OCI-LY7 (cell line): ENCODE results near the gene NDUFC1. TPM values are rescaled to one million over a fixed set of nuclear protein-coding genes. Genes with fewer than 3 reads are reported as not detected.
A peak's percentile ranks its signal among the peaks of the same experiment; 100 is the strongest.

Experiments
- BruUV-seq: library from RNA; stranded (reverse); fragments of 400-500 nt; replicated peaks from 2 replicates; lab custom pipeline; 2021; lab: Mats Ljungman, UMichigan
- CTCF ChIA-PET: fragments of 300-600 bp; sonication (Branson Sonifier 250); formaldehyde crosslinking; loops from one replicate; lab custom pipeline; 2022; ENCODE audit warnings: antibody characterized with exemption; ENCODE audit not compliant: unreplicated experiment; lab: Charles Lee
- POLR2A ChIA-PET: fragments of 300-600 bp; sonication (Branson Sonifier 250); formaldehyde crosslinking; loops from one replicate; lab custom pipeline; 2022; ENCODE audit warnings: antibody characterized with exemption; lab: Charles Lee
- DNase-seq: peaks from one replicate; pipeline ENCODE4 v3.0.0-alpha.2; 2015; ENCODE audit warnings: low spot score
- H2AFZ ChIP-seq: fragments of 200-600 bp; sonication (generic), shearing (Covaris generic); 2 replicates; pipeline ENCODE4 v1.6.1; 2014; ENCODE audit warnings: mild to moderate bottlenecking, antibody characterized with exemption, low read length, moderate library complexity
- H3K27ac ChIP-seq: fragments of 200-600 bp; sonication (generic); 2 replicates; pipeline ENCODE4 v1.5.1; 2014; ENCODE audit warnings: mixed run types, low read depth, mild to moderate bottlenecking, moderate library complexity, low read length, inconsistent platforms; ENCODE audit not compliant: poor library complexity, severe bottlenecking
- H3K36me3 ChIP-seq: fragments of 200-600 bp; sonication (generic); 2 replicates; pipeline ENCODE4 v1.6.1; 2014; ENCODE audit warnings: mild to moderate bottlenecking, antibody characterized with exemption, low read length, moderate library complexity, mixed read lengths; ENCODE audit not compliant: insufficient read depth
- H3K4me1 ChIP-seq: fragments of 200-600 bp; sonication (generic); 2 replicates; pipeline ENCODE4 v1.5.1; 2014; ENCODE audit warnings: mild to moderate bottlenecking, low read length; ENCODE audit not compliant: insufficient read depth, poor library complexity, severe bottlenecking
- H3K4me2 ChIP-seq: fragments of 200-600 bp; sonication (generic); 2 replicates; pipeline ENCODE4 v1.6.1; 2014; ENCODE audit warnings: mild to moderate bottlenecking, low read length
- H3K4me3 ChIP-seq: fragments of 200-600 bp; sonication (generic); 2 replicates; pipeline ENCODE4 v1.5.1; 2014; ENCODE audit warnings: mild to moderate bottlenecking, low read depth, low read length; ENCODE audit not compliant: poor library complexity, severe bottlenecking
- H3K79me2 ChIP-seq: fragments of 200-600 bp; sonication (generic); 2 replicates; pipeline ENCODE4 v1.6.1; 2016; ENCODE audit warnings: low read depth, mild to moderate bottlenecking, low read length, moderate library complexity, mixed read lengths; ENCODE audit not compliant: insufficient read depth
- H3K9me2 ChIP-seq: fragments of 200-600 bp; sonication (generic); 2 replicates; pipeline ENCODE4 v1.6.1; 2016; ENCODE audit warnings: mild to moderate bottlenecking, low read length, mixed read lengths; ENCODE audit not compliant: insufficient read depth
- H3K9me3 ChIP-seq: fragments of 200-600 bp; sonication (generic); 2 replicates; pipeline ENCODE4 v1.6.1; 2014; ENCODE audit warnings: mild to moderate bottlenecking, mixed run types, low read length, mixed read lengths
- H4K20me1 ChIP-seq: fragments of 200-600 bp; sonication (generic); 2 replicates; pipeline ENCODE4 v1.6.1; 2014; ENCODE audit warnings: mild to moderate bottlenecking, antibody characterized with exemption, low read length, moderate library complexity, mixed read lengths; ENCODE audit not compliant: insufficient read depth
- EZH2phosphoT487 ChIP-seq: fragments of 200-600 bp; sonication (generic); IDR thresholded peaks from 2 replicates; pipeline ENCODE4 v1.6.1; 2018; ENCODE audit warnings: low read depth, borderline replicate concordance, mild to moderate bottlenecking, mixed run types, antibody characterized with exemption, low read length, moderate library complexity, mixed read lengths
- intact Hi-C: fragments of 100-400 bp; cut with micrococcal nuclease; formaldehyde crosslinking; loops from one replicate; pipeline ENCODE4 v1.10.0; 2022; ENCODE audit not compliant: unreplicated experiment
- total RNA-seq, 2 experiments: library from RNA; depleted of rRNA in 1 of 2; stranded (reverse); fragments of >200 nt in 1 of 2; shearing (Covaris generic) in 1 of 2; gene quantifications; 2 replicates each; pipeline ENCODE4 v1.2.3, GENCODE V29; 2014 to 2022
- TF ChIP-seq, protein P1 (sequence below): fragments of 200-600 bp; sonication (generic); conservative IDR thresholded peaks from 2 replicates; pipeline ENCODE4 v1.5.1; 2014; ENCODE audit warnings: mild to moderate bottlenecking, antibody characterized with exemption, low read length, moderate library complexity, mixed read lengths

The NDUFC1 gene
- total RNA-seq, 2 experiments from 2014 or later: 69.2 to 82.6 TPM

DNA sequence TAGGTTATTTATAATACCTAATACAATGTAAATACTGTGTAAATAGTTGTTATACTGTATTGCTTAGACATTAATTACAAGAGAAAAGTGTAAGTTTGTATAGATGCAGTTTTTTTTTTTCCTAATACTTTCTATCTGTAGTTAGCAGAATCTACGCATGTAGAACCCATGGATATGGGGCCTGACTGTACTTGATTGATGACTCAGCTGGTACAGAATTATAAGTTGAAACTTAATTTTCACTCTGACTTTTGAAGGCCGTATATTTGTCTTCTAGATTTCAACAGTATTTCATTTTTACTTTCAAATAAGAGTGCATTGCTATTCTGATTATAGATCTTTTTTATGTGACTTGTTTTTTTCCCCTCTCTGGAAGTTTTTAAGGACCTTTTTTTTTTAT lies 30.8 kb upstream of the NDUFC1 start:
- no peak overlapping the region for H3K4me3 ChIP-seq
- H3K9me3 ChIP-seq: no peaks in the 10 kb centered on the region
- no peak overlapping the region for H2AFZ ChIP-seq
- no TSS peak for BruUV-seq
- peaks cover 93% of the 10 kb centered on the region for H3K36me3 ChIP-seq
- H4K20me1 ChIP-seq: peaks cover 25% of the 10 kb centered on the region
- no peak overlapping the region for H3K4me2 ChIP-seq
- TF ChIP-seq, protein P1, sequence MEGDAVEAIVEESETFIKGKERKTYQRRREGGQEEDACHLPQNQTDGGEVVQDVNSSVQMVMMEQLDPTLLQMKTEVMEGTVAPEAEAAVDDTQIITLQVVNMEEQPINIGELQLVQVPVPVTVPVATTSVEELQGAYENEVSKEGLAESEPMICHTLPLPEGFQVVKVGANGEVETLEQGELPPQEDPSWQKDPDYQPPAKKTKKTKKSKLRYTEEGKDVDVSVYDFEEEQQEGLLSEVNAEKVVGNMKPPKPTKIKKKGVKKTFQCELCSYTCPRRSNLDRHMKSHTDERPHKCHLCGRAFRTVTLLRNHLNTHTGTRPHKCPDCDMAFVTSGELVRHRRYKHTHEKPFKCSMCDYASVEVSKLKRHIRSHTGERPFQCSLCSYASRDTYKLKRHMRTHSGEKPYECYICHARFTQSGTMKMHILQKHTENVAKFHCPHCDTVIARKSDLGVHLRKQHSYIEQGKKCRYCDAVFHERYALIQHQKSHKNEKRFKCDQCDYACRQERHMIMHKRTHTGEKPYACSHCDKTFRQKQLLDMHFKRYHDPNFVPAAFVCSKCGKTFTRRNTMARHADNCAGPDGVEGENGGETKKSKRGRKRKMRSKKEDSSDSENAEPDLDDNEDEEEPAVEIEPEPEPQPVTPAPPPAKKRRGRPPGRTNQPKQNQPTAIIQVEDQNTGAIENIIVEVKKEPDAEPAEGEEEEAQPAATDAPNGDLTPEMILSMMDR: no peak
- TF ChIP-seq EZH2phosphoT487: no peak
- intact Hi-C loops: no loop called here
- no peaks in the 10 kb centered on the region for H3K9me2 ChIP-seq
- CTCF ChIA-PET: no interaction called here
- no peak for DNase-seq
- peaks cover 24% of the 10 kb centered on the region for H3K4me1 ChIP-seq
- POLR2A ChIA-PET: interaction anchor here (0.6 to 2.2 kb wide), 4 partner anchors 17 to 251 kb away, joined by 3 to 7 read pairs (median 4); partner anchors contain the start of gene NAA15
- peaks cover 100% of the 10 kb centered on the region for H3K79me2 ChIP-seq
- H3K27ac ChIP-seq: no peak overlapping the region

DNA sequence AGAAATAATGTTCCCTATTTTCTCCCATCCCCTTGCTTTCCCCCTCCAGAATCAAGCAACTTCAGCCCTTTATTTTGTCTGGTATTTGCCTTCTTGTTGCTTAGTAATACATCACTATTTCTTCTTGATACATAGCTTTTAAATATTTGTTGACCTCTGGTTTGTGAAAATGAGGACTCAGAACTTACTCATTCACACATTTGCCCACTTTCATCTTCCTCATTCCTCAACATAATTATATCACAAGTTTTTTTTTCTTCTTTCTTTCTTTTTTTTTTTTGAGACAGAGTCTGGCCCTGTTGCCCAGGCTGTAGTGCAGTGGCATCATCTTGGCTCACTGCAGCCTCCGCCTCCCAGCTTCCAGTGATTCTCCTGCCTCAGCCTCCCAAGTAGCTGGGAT lies 28.9 kb upstream of the NDUFC1 start:
- POLR2A ChIA-PET: interaction anchor here (0.7 to 1.6 kb wide), 10 partner anchors 8 to 313 kb away, joined by 3 to 9 read pairs (median 4); no protein-coding TSS in a partner anchor
- TF ChIP-seq, protein P1: no peak
- TF ChIP-seq EZH2phosphoT487: no peak

DNA sequence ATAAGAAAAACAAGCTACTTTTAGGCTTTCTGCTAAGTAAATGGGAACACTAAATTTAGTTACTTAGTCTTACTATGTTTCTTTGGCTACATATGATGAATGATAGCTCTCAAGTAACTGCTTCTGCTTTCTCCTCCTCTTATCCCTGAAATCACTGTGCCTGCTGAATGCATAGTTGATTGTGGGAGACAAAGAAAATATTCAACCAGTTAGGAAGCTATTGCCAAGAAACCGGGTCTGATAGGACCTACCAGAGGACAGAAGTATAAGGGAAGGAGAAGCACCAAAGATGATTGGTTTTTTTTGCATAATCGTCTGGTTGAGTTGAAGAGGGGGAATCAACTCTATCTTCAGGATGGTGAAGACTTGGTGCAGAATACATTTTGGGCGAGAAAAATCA lies 28.0 kb upstream of the NDUFC1 start:
- no TSS peak for BruUV-seq
- peaks cover 94% of the 10 kb centered on the region for H3K36me3 ChIP-seq
- DNase-seq: no peak
- TF ChIP-seq, protein P1: no peak
- TF ChIP-seq EZH2phosphoT487: no peak
- CTCF ChIA-PET: no interaction called here
- H3K79me2 ChIP-seq: peaks cover 100% of the 10 kb centered on the region
- peak overlapping the region; percentile 51 for H3K4me2 ChIP-seq
- no peaks in the 10 kb centered on the region for H3K9me2 ChIP-seq
- H2AFZ ChIP-seq: no peak overlapping the region
- intact Hi-C loops: no loop called here
- H3K27ac ChIP-seq: peak overlapping the region; percentile 49
- H3K4me3 ChIP-seq: no peak overlapping the region
- H3K9me3 ChIP-seq: no peaks in the 10 kb centered on the region; the same call in 1 of the 2 replicates
- POLR2A ChIA-PET: interaction anchor here (0.6 to 2.3 kb wide), 14 partner anchors 9 to 123 kb away, joined by 3 to 15 read pairs (median 5); partner anchors contain the start of gene NAA15
- peaks cover 24% of the 10 kb centered on the region for H3K4me1 ChIP-seq
- H4K20me1 ChIP-seq: peaks cover 25% of the 10 kb centered on the region

More for the DNA sequence above, 28.9 kb upstream of the NDUFC1 start:
- no peaks in the 10 kb centered on the region; the same call in 1 of the 2 replicates for H3K9me3 ChIP-seq
- H3K4me2 ChIP-seq: no peak overlapping the region
- BruUV-seq: no TSS peak
- H3K27ac ChIP-seq: no peak overlapping the region
- H3K9me2 ChIP-seq: no peaks in the 10 kb centered on the region
- DNase-seq: no peak
- H4K20me1 ChIP-seq: peaks cover 21% of the 10 kb centered on the region
- peaks cover 100% of the 10 kb centered on the region for H3K79me2 ChIP-seq
- CTCF ChIA-PET: no interaction called here
- no peak overlapping the region for H3K4me3 ChIP-seq
- intact Hi-C loops: no loop called here
- H3K36me3 ChIP-seq: peaks cover 94% of the 10 kb centered on the region
- H3K4me1 ChIP-seq: peaks cover 24% of the 10 kb centered on the region
- no peak overlapping the region for H2AFZ ChIP-seq
